HEK293T (cell line): ENCODE measurements around the gene KASH5.

Source experiments
- CTCF ChIA-PET: fragments of 350-600 bp; formaldehyde crosslinking; extraction: SDS; loops from one replicate; lab custom pipeline; 2021; ENCODE audit warnings: antibody characterized with exemption, inconsistent platforms; lab: Yijun Ruan, JAX
- POLR2A ChIA-PET: fragments of 350-600 bp; formaldehyde crosslinking; extraction: SDS; loops from one replicate; lab custom pipeline; 2020; ENCODE audit warnings: antibody characterized with exemption, inconsistent platforms; lab: Yijun Ruan, JAX
- DNase-seq: peaks from one replicate; pipeline ENCODE4 v3.0.0; 2012; ENCODE audit warnings: mixed read lengths; ENCODE audit errors: extremely low spot score
- ARNT ChIP-seq: fragments of 450-650 bp; IDR thresholded peaks from 2 replicates; pipeline ENCODE4 v1.6.1; 2017; ENCODE audit warnings: mild to moderate bottlenecking
- BHLHE40 ChIP-seq: fragments of 450-650 bp; IDR thresholded peaks from 2 replicates; pipeline ENCODE4 v1.6.1; 2016; ENCODE audit warnings: mild to moderate bottlenecking, moderate library complexity, borderline replicate concordance
- CTBP1 ChIP-seq: fragments of 450-650 bp; IDR thresholded peaks from 2 replicates; pipeline ENCODE4 v1.6.1; 2016; ENCODE audit warnings: borderline replicate concordance
- ELF4 ChIP-seq: fragments of 450-650 bp; IDR thresholded peaks from 2 replicates; pipeline ENCODE4 v1.6.1; 2017; ENCODE audit warnings: antibody characterized with exemption
- FOXA1 ChIP-seq: fragments of 450-650 bp; IDR thresholded peaks from 2 replicates; pipeline ENCODE4 v1.6.1; 2016; ENCODE audit warnings: mild to moderate bottlenecking
- FOXK2 ChIP-seq: fragments of 450-650 bp; IDR thresholded peaks from 2 replicates; pipeline ENCODE4 v1.6.1; 2016; ENCODE audit warnings: mild to moderate bottlenecking
- FOXM1 ChIP-seq: fragments of 450-650 bp; IDR thresholded peaks from 2 replicates; pipeline ENCODE4 v1.6.1; 2017; ENCODE audit warnings: mild to moderate bottlenecking, borderline replicate concordance
- HDGF ChIP-seq: fragments of 450-650 bp; IDR thresholded peaks from 2 replicates; pipeline ENCODE4 v1.6.1; 2017; ENCODE audit warnings: antibody characterized with exemption, borderline replicate concordance
- L3MBTL2 ChIP-seq: fragments of 450-650 bp; conservative IDR thresholded peaks from 2 replicates; pipeline ENCODE4 v1.6.1; 2016; ENCODE audit warnings: mild to moderate bottlenecking
- LEF1 ChIP-seq: fragments of 450-650 bp; IDR thresholded peaks from 2 replicates; pipeline ENCODE4 v1.6.1; 2017; ENCODE audit warnings: mild to moderate bottlenecking, borderline replicate concordance
- NFRKB ChIP-seq: fragments of 450-650 bp; IDR thresholded peaks from 2 replicates; pipeline ENCODE4 v1.6.1; 2016; ENCODE audit warnings: mild to moderate bottlenecking, moderate library complexity
- SP1 ChIP-seq: fragments of 450-650 bp; IDR thresholded peaks from 2 replicates; pipeline ENCODE4 v1.6.1; 2017
- SUZ12 ChIP-seq: fragments of 450-650 bp; IDR thresholded peaks from 2 replicates; pipeline ENCODE4 v1.6.1; 2016; ENCODE audit warnings: mild to moderate bottlenecking
- TARDBP ChIP-seq: fragments of 450-650 bp; IDR thresholded peaks from 2 replicates; pipeline ENCODE4 v1.6.1; 2016
- ZNF384 ChIP-seq: fragments of 450-650 bp; IDR thresholded peaks from 2 replicates; pipeline ENCODE4 v1.6.1; 2016
- TF ChIP-seq, protein P1 (sequence below): fragments of 450-650 bp; IDR thresholded peaks from 2 replicates; pipeline ENCODE4 v1.6.1; 2016

KASH5 gene

DNA sequence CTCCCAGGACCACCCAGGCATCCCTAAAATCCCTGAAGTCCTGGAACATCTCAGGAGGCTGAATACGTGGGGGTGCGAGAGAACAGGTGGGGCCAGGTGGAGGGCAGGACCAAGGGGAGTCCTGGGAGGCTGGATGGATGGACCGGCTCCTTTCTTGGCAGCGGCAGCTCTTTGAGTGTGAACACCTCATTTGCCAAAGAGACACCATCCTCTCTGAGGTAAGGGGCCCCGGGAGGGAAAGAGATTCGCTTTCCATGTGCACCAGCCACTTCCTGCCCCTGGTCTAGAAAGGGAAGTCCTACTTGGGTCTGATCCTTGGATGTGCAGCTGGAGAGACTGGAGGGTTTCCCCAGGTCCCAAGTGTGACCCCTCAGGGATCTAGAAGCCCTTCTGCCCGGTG is 19.0 kb downstream of the KASH5 start:
- ChIA-PET POLR2A (no interaction called here), CTCF (no interaction called here)
- TF ChIP-seq CTBP1 = no peak
- TF ChIP-seq BHLHE40 = no peak
- no peak for TF ChIP-seq HDGF
- TF ChIP-seq FOXA1 = no peak
- no peak for TF ChIP-seq SUZ12
- TF ChIP-seq, protein P1, sequence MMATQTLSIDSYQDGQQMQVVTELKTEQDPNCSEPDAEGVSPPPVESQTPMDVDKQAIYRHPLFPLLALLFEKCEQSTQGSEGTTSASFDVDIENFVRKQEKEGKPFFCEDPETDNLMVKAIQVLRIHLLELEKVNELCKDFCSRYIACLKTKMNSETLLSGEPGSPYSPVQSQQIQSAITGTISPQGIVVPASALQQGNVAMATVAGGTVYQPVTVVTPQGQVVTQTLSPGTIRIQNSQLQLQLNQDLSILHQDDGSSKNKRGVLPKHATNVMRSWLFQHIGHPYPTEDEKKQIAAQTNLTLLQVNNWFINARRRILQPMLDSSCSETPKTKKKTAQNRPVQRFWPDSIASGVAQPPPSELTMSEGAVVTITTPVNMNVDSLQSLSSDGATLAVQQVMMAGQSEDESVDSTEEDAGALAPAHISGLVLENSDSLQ = no peak
- TF ChIP-seq NFRKB = no peak
- no peak for TF ChIP-seq TARDBP
- TF ChIP-seq SP1 = no peak
- TF ChIP-seq L3MBTL2 = no peak
- no peak for TF ChIP-seq ELF4
- TF ChIP-seq FOXK2 = no peak
- no peak for DNase-seq

DNA sequence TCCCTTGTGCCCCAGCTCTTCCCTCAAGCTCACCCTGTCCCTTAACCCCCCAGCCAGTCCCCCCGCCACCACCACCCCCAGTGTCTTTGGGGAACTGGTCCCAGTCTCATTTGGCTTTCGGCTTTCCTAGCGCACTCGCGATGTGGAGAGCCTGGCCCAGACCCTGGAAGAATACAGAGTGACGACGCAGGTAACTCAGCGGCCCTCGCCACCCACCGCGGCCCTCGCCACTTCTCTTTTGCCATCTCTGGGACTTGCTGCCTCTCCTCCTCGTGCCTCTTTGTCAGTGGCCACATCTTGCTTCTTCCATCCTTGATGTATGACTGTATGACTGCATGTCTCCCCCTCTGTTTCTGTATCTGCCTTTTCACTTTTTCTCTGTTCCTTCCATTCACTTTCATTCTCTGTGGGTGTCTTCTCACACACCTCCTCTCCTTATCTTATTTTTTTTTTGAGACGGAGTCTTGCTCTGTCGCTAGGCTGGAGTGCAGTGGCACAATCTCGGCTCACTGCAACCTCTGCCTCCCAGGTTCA is 19.5 kb downstream of the KASH5 start:
- DNase-seq = no peak
- ChIA-PET CTCF (no interaction called here), POLR2A (no interaction called here)
- TF ChIP-seq FOXK2 (no peak), L3MBTL2 (no peak), SP1 (no peak), ARNT (no peak), CTBP1 (no peak), NFRKB (no peak), FOXA1 (no peak), FOXM1 (no peak), ELF4 (no peak)

DNA sequence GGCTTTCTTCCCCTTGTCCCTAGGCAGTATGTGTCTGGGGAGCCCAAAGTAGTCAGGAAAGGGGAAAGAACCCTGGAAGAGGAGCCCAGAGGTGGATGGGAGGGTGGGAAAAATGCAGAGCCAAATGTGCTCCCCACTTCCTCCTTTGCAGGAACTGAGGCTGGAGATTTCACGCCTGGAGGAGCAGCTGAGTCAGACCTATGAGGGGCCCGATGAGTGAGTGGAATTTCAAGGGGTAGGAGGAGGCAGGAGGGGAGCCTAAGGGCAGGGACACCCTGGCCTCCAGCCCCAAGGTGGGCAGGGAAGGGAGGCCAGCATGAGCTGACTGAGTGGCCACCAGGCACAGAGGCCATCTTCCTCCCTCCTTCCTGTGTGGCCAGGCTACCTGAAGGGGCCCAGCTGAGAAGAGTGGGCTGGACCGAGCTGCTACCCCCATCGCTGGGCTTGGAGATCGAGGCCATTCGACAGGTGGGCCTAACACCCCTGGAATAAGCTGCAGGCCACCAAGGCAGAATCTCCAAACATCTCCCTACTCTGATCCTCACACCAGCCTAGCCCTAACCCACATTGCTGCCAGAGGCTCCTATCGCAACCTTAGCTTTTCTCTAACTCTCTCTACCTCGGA is 20.9 kb downstream of the KASH5 start:
- POLR2A ChIA-PET = interaction anchor here (1.3 kb wide), 1 partner anchor 43 kb away, joined by 5 read pairs; the partner anchor contains the start of gene PIH1D1
- TF ChIP-seq, protein P1 = no peak
- TF ChIP-seq L3MBTL2 (no peak), SUZ12 (no peak)
- no peak for DNase-seq
- CTCF ChIA-PET = interaction anchor here (0.6 to 1.0 kb wide), 3 partner anchors 10 to 35 kb away, joined by 3 to 7 read pairs (median 3); no protein-coding TSS in a partner anchor

DNA sequence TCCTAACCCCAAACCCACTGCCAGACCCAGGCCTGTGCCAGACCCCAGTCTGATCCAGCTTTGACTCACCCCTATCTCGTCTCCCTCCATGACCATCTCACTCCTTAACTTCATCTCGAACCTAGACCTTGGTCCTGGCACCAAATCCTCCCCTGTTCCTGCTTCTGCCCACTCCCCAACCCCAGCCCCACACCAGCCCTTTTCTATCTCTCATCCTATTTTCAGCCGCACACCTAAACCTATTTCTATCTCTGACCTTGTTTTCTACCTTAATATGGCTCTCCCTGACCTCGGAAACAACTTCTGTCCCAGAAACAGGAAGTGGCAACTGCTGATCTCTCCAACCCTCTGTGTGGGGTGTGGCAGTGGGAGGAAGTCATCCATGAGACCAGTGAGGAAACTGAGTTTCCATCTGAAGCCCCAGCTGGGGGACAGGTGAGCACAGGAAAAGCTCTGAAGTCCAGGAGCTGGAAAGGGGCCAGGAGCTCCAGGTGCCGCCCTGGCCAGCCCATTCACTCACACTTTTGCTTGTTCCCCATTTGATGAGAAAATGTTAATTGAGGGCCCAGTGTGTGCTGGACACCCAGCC is 21.5 kb downstream of the KASH5 start:
- ChIA-PET CTCF (interaction anchor here (0.8 to 1.0 kb wide), 2 partner anchors 10 to 18 kb away, joined by 3 read pairs; no protein-coding TSS in a partner anchor), POLR2A (interaction anchor here (1.3 kb wide), 1 partner anchor 42 kb away, joined by 5 read pairs; the partner anchor contains the start of gene PIH1D1)
- TF ChIP-seq TARDBP = no peak
- TF ChIP-seq, protein P1 = no peak
- no peak for TF ChIP-seq L3MBTL2
- no peak for TF ChIP-seq FOXA1
- no peak for TF ChIP-seq BHLHE40
- TF ChIP-seq CTBP1 = no peak
- no peak for TF ChIP-seq FOXK2
- no peak for TF ChIP-seq FOXM1
- no peak for TF ChIP-seq ELF4
- no peak for TF ChIP-seq ZNF384
- TF ChIP-seq SP1 = no peak
- no peak for TF ChIP-seq HDGF
- no peak for TF ChIP-seq LEF1
- no peak for TF ChIP-seq NFRKB
- no peak for TF ChIP-seq ARNT
- DNase-seq = no peak

DNA sequence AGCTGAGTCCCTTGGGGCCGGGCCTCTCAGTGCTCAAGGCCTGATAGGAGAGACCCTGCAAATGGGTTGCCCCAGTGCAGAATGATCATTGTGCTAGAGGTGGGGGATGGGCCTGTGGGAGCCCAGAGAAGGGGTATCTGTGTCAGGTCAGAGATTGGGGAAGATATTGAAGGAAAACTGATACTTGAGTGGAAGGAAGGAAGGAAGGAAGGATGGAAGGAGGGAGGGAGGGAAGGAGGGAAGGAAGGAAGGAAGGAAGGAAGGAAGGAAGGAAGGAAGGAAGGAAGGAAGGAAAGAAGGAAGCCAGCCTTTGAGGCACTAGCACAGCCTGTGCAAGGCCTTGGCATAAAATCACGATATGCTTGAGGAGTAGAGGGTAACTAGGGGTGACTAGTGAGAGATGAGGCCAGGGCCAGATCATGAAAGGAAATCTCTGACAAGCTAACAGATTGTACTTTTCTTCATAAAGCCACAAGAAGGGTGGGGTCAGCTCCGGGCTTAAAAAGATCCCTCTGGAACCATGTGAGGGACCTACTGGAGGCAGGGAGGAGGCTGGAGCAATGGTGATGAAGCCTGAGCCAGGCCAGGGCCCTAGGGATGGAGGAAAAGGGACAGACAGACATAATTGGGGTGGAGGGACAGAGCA is 23.8 kb downstream of the KASH5 start:
- TF ChIP-seq NFRKB (no peak), ZNF384 (no peak), ELF4 (no peak), SP1 (no peak), ARNT (no peak), FOXM1 (no peak), TARDBP (no peak), L3MBTL2 (no peak)
- TF ChIP-seq, protein P1 = no peak
- CTCF ChIA-PET = no interaction called here
- no peak for DNase-seq
- POLR2A ChIA-PET = interaction anchor here (1.3 kb wide), 1 partner anchor 10 kb away, joined by 5 read pairs; no protein-coding TSS in a partner anchor
